Urinary bladder (tissue), 4 donors: ENCODE results near the gene SCRT2. TPM values are rescaled to one million over a fixed set of nuclear protein-coding genes. Genes with fewer than 3 reads are reported as not detected.
"Not testable (repeated sequence)": the region's sequence is repeated elsewhere in the genome, so short reads cannot be mapped to it uniquely, and the experiment has no call there.

Source experiments
- DNase-seq: peaks from one replicate; pipeline ENCODE4 v3.0.0-alpha.2; 2015; ENCODE audit errors: extremely low spot score
- H3K27ac ChIP-seq: one replicate; pipeline ENCODE4 v1.5.1; 2013; ENCODE audit warnings: low read depth, mild to moderate bottlenecking, moderate library complexity
- H3K36me3 ChIP-seq: one replicate; pipeline ENCODE4 v1.6.1; 2013; ENCODE audit warnings: mild to moderate bottlenecking, moderate library complexity; ENCODE audit not compliant: insufficient read depth
- H3K4me1 ChIP-seq: one replicate; pipeline ENCODE4 v1.6.1; 2013; ENCODE audit warnings: mild to moderate bottlenecking, moderate library complexity; ENCODE audit not compliant: insufficient read depth
- H3K4me3 ChIP-seq: one replicate; pipeline ENCODE4 v1.5.1; 2013; ENCODE audit warnings: low read depth, low read length
- WGBS: extraction: QIAGEN DNeasy Blood & Tissue Kit; methylation state at CpG from one replicate; pipeline ENCODE4 v1.1.7; 2013; 5-methylcytosine and 5-hydroxymethylcytosine counted together
- polyA plus RNA-seq: library from polyadenylated mRNA; stranded (reverse); fragments of 200-250 nt; gene quantifications from one replicate; pipeline ENCODE4 v1.2.3, GENCODE V29; 2013
- total RNA-seq: library from RNA; depleted of rRNA; stranded (reverse); fragments of >200 nt; gene quantifications from one replicate; pipeline ENCODE4 v1.2.3, GENCODE V29; 2014
- donor health status: healthy with polysubstance abuse.
- donor health status: healthy.

Gene SCRT2
- total and polyA plus RNA-seq, 2 donors, result not detected

DNA sequence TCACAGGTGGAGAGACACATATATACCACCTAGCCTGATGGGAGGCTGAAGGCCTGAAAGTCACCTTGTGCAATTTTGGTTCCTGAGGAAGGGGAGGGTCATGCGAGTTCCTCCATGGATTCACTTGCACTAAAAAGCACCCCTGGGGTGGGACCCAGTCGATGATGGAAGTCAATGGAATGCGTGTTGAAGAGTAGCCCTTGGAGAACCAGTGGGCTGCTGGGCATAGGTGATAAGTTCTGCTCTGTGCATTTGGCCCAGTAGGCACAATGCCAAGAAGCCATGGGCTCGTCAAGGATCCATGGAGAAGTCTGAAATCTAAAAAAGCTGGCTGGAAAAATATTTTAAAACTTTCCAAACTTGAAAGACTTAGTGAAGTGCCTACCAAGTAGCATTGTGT lies 18.9 kb upstream of the SCRT2 start:
- WGBS, result 66% methylated on average over 4 of the region's 4 CpGs
- DNase-seq, result no peak
- no peak overlapping the region for H3K4me3 ChIP-seq
- H3K27ac ChIP-seq, result no peak overlapping the region
- no peaks in the 10 kb centered on the region for H3K4me1 ChIP-seq
- no peaks in the 10 kb centered on the region for H3K36me3 ChIP-seq

GRCh38 chr20:693786-694185 lies 18.2 kb upstream of the SCRT2 start:
- H3K4me1 ChIP-seq, DNase-seq, H3K27ac ChIP-seq, H3K4me3 ChIP-seq, H3K36me3 ChIP-seq: not testable (repeated sequence)
- 88% methylated on average over 10 of the region's 10 CpGs for WGBS

- no peak overlapping the region for H3K4me3 ChIP-seq
- no peak for DNase-seq
- H3K27ac ChIP-seq, result no peak overlapping the region
- WGBS, result 44% methylated on average over 1 of the region's 1 CpG
- no peaks in the 10 kb centered on the region for H3K4me1 ChIP-seq
- H3K36me3 ChIP-seq, result no peaks in the 10 kb centered on the region
Observed at GRCh38 chr20:692044-692443, 16.4 kb upstream of the SCRT2 start.

GRCh38 chr20:689947-690346 lies 14.3 kb upstream of the SCRT2 start:
- no peak for DNase-seq
- H3K36me3 ChIP-seq, result no peaks in the 10 kb centered on the region
- H3K4me3 ChIP-seq, result no peak overlapping the region
- no peaks in the 10 kb centered on the region for H3K4me1 ChIP-seq
- 33% methylated on average over 1 of the region's 1 CpG for WGBS
- no peak overlapping the region for H3K27ac ChIP-seq

DNA sequence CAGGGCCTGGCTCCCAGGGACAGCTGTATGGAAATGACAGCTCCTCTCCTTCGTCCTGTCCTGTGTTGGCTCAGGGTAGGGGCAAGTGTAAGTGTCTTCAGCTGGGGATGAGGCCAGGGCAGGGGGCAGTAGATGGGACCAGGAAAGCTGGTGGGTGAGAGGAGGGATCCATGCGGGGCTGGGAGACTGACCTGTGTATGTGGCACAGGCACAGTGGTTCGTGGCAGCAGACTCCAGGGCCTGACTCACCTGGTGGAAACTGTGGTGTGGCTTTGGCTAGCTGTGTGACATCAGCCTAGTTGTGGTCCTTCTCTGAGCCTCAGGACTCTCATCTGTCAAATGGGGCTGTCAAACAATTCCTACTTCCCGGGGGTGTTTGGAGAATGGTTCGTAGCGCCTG lies 13.7 kb upstream of the SCRT2 start:
- Histone ChIP-seq H3K4me1 (no peaks in the 10 kb centered on the region), H3K4me3 (no peak overlapping the region), H3K36me3 (no peaks in the 10 kb centered on the region), H3K27ac (no peak overlapping the region)
- whole genome bisulfite sequencing, result 77% methylated on average over 6 of the region's 6 CpGs
- no peak for DNase-seq

- Histone ChIP-seq H3K4me1 (no peaks in the 10 kb centered on the region), H3K27ac (no peak overlapping the region), H3K4me3 (no peak overlapping the region), H3K36me3 (no peaks in the 10 kb centered on the region)
- DNase-seq, result no peak
- 17% methylated on average over 13 of the region's 13 CpGs for WGBS
Observed at GRCh38 chr20:688809-689212, 13.2 kb upstream of the SCRT2 start.

GRCh38 chr20:687468-688203 lies 12.0 kb upstream of the SCRT2 start:
- 70% methylated on average over 9 of the region's 9 CpGs for WGBS
- DNase-seq, result no peak
- H3K4me3 ChIP-seq, result no peak overlapping the region

DNA sequence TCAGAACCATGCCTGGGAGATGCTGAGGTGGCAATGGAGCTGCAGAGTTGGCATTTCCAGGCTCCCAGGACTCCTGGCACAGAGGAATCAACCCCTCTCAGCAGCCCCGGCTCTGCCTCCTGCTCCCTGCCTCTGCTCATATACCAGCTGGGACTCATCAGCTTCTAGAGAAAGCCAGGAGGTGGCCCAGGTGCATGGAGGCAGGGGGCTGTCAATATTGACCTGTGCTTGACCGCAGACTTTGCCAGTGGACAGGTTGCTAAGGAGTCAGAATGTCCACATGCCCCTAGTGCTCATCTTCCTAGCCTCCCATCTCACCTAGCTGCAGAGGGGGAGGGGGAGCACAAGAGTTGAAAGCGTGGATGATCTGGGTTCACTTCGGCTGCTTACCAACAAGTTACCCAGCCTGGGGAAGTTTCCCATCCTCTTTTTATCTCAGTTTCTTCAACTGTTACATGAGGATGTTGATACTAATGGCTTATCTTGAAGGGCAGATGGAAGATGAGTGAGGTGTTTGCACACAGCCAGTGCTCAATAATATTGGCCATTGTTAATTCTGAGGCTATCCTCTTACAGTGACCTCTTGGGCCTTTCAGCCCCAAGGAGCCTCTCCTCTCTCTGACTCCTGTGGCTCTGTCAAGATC lies 9.2 kb upstream of the SCRT2 start:
- Histone ChIP-seq H3K4me1 (no peaks in the 10 kb centered on the region), H3K27ac (no peak overlapping the region), H3K36me3 (no peaks in the 10 kb centered on the region), H3K4me3 (no peak overlapping the region)
- no peak for DNase-seq
- 64% methylated on average over 4 of the region's 4 CpGs for WGBS

More at GRCh38 chr20:687468-688203, 12.0 kb upstream of the SCRT2 start:
- Histone ChIP-seq H3K4me1 (no peaks in the 10 kb centered on the region), H3K27ac (no peak overlapping the region), H3K36me3 (no peaks in the 10 kb centered on the region)

DNA sequence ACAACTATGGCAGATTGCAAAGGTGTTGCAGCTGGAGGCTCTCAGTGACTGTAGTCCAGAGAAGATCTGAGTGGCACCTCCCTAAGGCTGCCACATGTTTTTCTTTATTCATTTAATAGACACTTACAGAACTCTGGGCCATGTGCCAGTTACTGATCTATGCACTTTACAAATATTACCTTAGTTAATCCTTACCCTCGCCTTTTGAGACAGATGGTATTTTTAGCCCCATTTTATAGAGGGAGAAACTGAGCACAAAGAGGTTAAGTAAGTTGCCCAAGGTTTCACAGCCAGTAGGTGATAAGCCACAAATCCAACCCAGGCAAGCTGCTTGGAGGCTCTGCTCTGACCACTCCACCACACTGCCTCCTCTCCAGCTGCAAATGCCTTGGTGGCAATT lies 6.5 kb upstream of the SCRT2 start:
- DNase-seq, result no peak

GRCh38 chr20:680638-681187 lies 5.1 kb upstream of the SCRT2 start:
- no peak for DNase-seq
- 80% methylated on average over 2 of the region's 2 CpGs for WGBS
- H3K4me1 ChIP-seq, result peaks cover 1% of the 10 kb centered on the region
- no peak overlapping the region for H3K27ac ChIP-seq
- H3K4me3 ChIP-seq, result no peak overlapping the region
- H3K36me3 ChIP-seq, result no peaks in the 10 kb centered on the region

More for the DNA sequence above, 6.5 kb upstream of the SCRT2 start:
- no peak overlapping the region for H3K4me3 ChIP-seq
- H3K36me3 ChIP-seq, result no peaks in the 10 kb centered on the region
- no peak overlapping the region for H3K27ac ChIP-seq
- no peaks in the 10 kb centered on the region for H3K4me1 ChIP-seq
- 45% methylated on average over 1 of the region's 1 CpG for WGBS

DNA sequence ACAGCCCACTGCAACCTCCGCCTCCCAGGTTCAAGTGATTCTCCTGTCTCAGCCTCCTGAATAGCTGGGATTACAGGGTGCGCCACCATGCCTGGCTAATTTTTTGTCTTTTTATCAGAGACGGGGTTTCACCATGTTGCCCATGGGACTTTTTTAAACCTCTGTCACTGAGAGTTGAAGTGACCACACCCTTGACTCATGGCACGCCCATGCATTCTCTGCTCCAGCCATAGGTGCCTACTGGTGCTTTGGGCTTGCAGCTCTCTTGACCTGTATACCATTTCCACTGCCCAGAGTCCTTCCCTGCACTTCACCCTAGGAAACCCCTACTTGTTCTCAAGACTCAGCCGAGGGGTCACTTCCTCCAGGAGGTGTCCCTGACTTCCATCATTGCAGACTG lies 2.4 kb upstream of the SCRT2 start:
- Histone ChIP-seq H3K4me3 (no peak overlapping the region), H3K4me1 (peaks cover 4% of the 10 kb centered on the region), H3K36me3 (no peaks in the 10 kb centered on the region), H3K27ac (no peak overlapping the region)
- 91% methylated on average over 5 of the region's 5 CpGs for WGBS
- no peak for DNase-seq

GRCh38 chr20:676967-677366 lies 1.4 kb upstream of the SCRT2 start:
- 58% methylated on average over 3 of the region's 3 CpGs for WGBS
- Histone ChIP-seq H3K27ac (no peak overlapping the region), H3K4me1 (peaks cover 4% of the 10 kb centered on the region), H3K4me3 (no peak overlapping the region), H3K36me3 (no peaks in the 10 kb centered on the region)
- no peak for DNase-seq

DNA sequence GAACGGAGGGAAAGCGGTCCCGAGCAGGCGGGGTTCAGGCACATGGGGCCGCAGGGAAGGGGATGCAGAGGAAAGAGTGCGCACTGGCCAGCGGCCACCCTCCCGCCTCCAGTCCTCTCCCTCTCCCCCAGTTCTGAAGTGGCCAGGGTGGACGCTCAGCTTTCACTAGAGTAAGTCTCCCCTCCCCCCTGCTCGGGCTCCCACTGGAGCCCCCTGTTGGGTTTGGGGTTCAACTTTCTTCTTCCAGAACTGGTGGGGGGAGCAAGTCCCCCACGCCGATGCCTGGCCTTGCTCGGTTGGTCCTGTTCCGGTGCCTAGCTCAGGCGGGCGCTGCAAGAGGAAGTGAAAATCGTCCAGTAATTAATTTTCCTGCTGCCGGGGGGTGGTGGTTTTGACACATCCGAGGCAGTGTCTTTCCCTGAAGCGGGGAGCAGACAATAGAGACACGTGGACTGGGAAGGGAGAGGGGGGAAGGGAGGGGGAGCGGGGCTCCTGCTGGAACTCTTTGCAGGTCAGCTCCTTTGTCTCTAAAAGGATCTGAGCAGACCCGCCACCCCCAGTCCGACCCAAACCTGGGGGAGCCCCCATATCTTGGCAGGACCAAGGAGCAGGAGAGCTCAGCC lies 824 bp upstream of the SCRT2 start:
- H3K27ac ChIP-seq, result no peak overlapping the region
- H3K36me3 ChIP-seq, result no peaks in the 10 kb centered on the region
- no peak for DNase-seq
- H3K4me3 ChIP-seq, result no peak overlapping the region
- 2% methylated on average over 24 of the region's 24 CpGs for WGBS
- H3K4me1 ChIP-seq, result peaks cover 4% of the 10 kb centered on the region

DNA sequence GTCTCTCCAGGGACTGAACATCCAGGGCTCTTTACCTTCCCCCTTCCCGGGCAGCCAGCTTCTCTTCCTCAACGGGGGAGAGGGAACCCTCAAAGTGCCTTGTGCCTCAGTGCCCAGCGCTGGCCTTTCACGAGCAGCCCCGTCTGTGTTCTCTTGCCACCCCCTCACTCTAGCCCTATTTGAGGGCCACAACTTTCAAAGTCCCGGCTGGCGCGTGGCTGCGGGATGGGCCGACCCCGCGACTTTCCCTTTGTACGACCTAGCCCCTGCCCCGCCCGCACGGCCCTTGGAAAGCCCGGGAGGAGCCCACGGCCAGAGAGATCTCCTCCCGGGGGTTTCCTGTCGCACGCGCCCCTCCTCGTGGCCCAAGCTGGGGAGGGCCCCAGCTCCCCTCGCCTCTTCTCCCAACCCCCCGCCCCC lies 559 bp downstream of the SCRT2 start:
- WGBS, result 3% methylated on average over 25 of the region's 25 CpGs
- H3K27ac ChIP-seq, result no peak overlapping the region
- H3K4me3 ChIP-seq, result no peak overlapping the region
- no peaks in the 10 kb centered on the region for H3K36me3 ChIP-seq
- peaks cover 4% of the 10 kb centered on the region for H3K4me1 ChIP-seq
- no peak for DNase-seq
